T-helper 17 cell (primary cell): ENCODE data around the gene CCDC57. TPM values are rescaled to one million over a fixed set of nuclear protein-coding genes. Genes with fewer than 3 reads are reported as not detected.

Experiments used
- ATAC-seq: fragments of 150-1000 bp; cut with Tn5 transposase; 2 replicates; pipeline ENCODE4 v1.10.0; 2021; ENCODE audit warnings: mild to moderate bottlenecking, moderate library complexity
- DNase-seq, 3 donors: peaks; one replicate each; pipeline versions ENCODE4 v3.0.0 to v3.0.0-alpha.2; 2020 to 2021
- H3K9me3 ChIP-seq: one replicate; pipeline ENCODE4 v1.7.0; 2013; ENCODE audit warnings: low read length, mild to moderate bottlenecking; ENCODE audit not compliant: control insufficient read depth, poor library complexity, severe bottlenecking
- H3K27ac Mint-ChIP-seq: one replicate; pipeline ENCODE4 v1.8.0; 2022; ENCODE audit warnings: mild to moderate bottlenecking, moderate library complexity, mixed read lengths
- H3K27me3 Mint-ChIP-seq: one replicate; pipeline ENCODE4 v1.8.0; 2022; ENCODE audit warnings: mixed read lengths
- H3K36me3 Mint-ChIP-seq: one replicate; pipeline ENCODE4 v1.8.0; 2022; ENCODE audit warnings: low read depth, mixed read lengths
- H3K4me1 Mint-ChIP-seq: one replicate; pipeline ENCODE4 v1.8.0; 2022; ENCODE audit warnings: mild to moderate bottlenecking, mixed read lengths
- H3K4me3 Mint-ChIP-seq: one replicate; pipeline ENCODE4 v1.8.0; 2022; ENCODE audit warnings: mild to moderate bottlenecking, moderate library complexity, mixed read lengths
- total RNA-seq, 4 donors: library from RNA in 2 of 4; stranded (reverse) in 2 of 4; gene quantifications; one replicate each; pipeline ENCODE4 v1.2.3 and lab custom pipeline; 2022 to 2026

The CCDC57 gene
- total RNA-seq, 2 donors from 2014 or later = 79.1 to 89.0 TPM

DNA sequence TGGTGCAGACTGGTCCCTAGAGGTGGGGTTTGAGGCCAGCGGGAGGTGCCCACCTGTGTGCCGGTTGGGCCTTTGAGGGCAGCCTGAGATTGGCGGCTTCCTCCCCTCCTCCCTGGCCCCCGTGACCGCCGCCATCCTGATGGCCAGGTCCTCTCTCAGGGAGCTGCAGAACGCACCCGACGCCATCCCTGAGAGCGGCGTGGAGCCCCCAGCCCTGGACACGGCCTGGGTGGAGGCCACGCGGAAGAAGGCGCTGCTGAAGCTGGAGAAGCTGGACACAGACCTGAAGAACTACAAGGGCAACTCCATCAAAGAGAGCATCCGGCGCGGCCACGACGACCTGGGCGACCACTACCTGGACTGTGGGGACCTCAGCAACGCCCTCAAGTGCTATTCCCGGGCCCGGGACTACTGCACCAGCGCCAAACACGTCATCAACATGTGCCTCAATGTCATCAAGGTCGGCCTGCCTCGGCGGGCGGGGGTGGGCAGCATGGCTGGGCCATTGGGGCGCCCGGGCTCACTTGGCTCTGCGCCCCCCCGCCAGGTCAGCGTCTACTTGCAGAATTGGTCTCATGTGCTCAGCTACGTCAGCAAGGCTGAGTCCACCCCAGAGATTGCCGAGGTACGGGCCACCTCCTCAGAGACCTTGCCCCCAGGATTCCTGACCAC is 158.2 kb downstream of the CCDC57 start:
- Mint-ChIP-seq H3K4me1 (peaks cover 5% of the 10 kb centered on the region), H3K36me3 (no peaks in the 10 kb centered on the region), H3K4me3 (no peak overlapping the region), H3K27me3 (no peaks in the 10 kb centered on the region), H3K27ac (no peak overlapping the region)
- ATAC-seq = no peak
- no peaks in the 10 kb centered on the region for H3K9me3 ChIP-seq
- DNase-seq = peak in 1 of 3 donors; percentile 6

DNA sequence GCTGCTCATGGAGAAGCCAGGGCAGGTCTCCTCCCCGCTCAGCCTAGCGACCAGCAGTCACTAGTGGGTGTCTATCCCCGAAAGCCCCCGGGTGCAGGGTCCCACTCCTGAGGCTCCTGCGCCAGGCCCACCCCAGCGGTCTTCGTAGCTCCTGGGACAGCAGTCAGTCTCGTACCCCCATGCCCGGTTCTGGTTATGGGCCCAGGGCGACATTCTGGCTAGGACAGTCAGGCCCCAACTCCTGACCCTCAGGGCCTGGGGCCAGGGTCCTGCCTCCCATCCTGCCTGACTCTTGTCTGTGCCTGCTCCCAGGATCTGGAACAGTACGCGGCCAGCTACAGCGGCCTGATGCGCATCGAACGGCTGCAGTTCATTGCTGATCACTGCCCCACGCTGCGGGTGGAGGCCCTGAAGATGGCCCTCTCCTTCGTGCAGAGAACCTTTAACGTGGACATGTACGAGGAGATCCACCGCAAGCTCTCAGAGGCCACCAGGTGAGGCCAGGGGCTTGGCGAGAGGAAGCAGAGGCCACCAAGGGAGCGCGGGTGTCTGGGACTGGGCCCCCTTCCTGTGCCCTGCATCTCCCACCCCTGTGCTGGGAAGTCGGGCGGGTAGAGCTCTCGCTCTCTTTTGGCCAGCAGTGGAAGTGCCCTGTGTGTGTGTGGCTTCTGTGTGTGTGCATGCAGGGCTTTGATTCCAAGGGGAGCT is 158.9 kb downstream of the CCDC57 start:
- peak in 1 of 3 donors; percentile 7 for DNase-seq
- Mint-ChIP-seq H3K4me3 (no peak overlapping the region), H3K27me3 (no peaks in the 10 kb centered on the region), H3K27ac (no peak overlapping the region), H3K4me1 (peaks cover 5% of the 10 kb centered on the region), H3K36me3 (no peaks in the 10 kb centered on the region)
- no peak for ATAC-seq
- no peaks in the 10 kb centered on the region for H3K9me3 ChIP-seq

DNA sequence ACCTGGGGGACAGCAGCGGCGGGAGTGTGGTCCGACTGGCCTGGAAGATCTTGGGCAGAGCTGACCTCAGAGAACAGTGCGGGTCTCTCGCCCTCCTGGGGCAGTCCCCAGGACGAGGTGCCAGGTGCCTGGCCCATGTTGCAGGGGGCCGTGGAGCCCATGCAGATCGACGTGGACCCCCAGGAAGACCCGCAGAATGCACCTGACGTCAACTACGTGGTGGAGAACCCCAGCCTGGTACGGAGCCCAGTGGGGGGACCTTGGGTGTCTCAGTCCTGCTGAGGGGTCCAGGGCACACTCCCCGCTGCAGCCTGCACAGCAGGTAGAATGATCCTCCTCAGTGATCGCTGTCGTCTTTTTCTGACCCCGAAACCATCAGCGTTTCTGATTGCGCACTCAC is 159.5 kb downstream of the CCDC57 start:
- no peak overlapping the region for H3K27ac Mint-ChIP-seq
- peaks cover 5% of the 10 kb centered on the region for H3K4me1 Mint-ChIP-seq
- DNase-seq = peak in 1 of 3 donors; percentile 8
- ATAC-seq = no peak
- H3K36me3 Mint-ChIP-seq = no peaks in the 10 kb centered on the region
- no peaks in the 10 kb centered on the region for H3K27me3 Mint-ChIP-seq
- H3K4me3 Mint-ChIP-seq = peak overlapping the region; percentile 81
- no peaks in the 10 kb centered on the region for H3K9me3 ChIP-seq

DNA sequence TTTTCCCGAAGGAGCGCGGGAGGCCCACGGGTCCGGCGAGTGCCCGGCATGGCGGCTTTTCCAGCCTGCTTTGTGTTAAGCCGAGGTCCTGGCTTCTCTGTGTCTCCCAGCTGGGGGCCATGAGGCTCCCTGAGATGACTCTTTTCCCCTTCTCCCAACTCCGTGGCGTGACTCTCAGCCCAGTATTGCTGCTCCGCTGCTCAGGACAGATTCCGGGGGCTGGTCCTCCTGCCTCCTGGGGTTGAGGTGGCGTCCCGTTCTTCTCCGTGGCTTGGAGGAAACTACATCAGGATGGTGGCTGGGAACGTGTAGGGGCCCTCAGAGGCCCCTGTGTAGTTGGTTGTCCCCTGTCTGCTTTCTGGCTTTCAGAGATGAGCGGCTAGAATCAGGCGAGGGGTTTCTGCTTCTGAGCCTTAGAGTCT is 160.0 kb downstream of the CCDC57 start:
- Mint-ChIP-seq H3K4me3 (peak overlapping the region; percentile 81), H3K27me3 (no peaks in the 10 kb centered on the region), H3K27ac (no peak overlapping the region), H3K36me3 (peaks cover 1% of the 10 kb centered on the region), H3K4me1 (peaks cover 5% of the 10 kb centered on the region)
- DNase-seq = peak in 1 of 3 donors; percentile 6
- ATAC-seq = no peak
- no peaks in the 10 kb centered on the region for H3K9me3 ChIP-seq

DNA sequence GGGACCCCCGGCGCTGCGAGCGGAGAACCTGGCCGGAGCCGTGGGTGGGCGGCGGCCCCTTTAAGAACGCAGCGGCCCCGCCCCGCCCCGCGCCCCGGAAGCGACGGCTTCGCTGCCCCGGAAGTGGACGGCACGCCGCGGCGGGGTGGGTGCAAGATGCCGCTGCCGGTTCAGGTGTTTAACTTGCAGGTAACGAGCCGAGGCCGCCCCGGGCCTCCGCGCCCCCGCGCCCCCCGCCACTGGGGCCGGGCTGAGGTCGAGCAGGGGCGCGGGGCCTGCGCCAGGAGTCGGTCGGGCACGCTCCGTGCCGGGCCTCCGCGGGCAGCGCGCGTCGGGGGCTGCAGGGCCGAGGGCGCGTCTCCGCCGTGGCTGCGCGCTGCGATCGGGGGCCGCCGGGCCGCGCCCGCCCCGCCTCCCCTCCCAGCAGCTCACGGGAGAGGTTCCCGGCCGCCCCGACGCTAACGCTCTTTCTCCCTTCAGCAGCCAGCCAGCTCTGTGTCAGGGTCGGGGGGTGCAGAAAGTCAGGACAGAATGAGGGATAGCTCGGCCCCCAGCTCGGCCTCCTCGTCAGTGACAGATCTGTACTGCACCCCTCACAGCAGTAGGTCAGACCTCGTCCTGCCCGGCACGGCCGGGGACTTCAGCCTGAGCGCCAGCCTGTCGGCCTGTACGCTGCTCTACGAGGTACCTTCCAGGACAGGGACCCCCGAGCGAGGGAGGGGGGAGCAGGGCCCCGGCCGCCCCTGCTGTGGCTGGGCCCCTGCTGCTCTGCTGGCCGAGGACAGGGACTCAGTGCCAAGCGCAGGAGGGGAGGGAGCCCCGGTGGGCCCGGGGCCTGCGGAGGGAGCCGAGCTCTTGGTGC is 160.6 kb downstream of the CCDC57 start, which contains the start of the genes GPS1 and RFNG:
Gene GPS1, plus strand, starts transcription at position 123 of the 862 bp plus-strand sequence. Its CDS starts 34 bp downstream, at position 157.
Gene RFNG, minus strand, starts transcription at position 36 of the 862 bp plus-strand sequence. CDS start 45 bp downstream, outside the sequence.
- no peaks in the 10 kb centered on the region for H3K9me3 ChIP-seq
- Mint-ChIP-seq H3K4me3 (peak within 1 kb of the TSS; percentile 86), H3K27ac (peak within 1 kb of the TSS; percentile 67), H3K4me1 (peaks cover 8% of the 10 kb centered on the region), H3K36me3 (peaks cover 3% of the 10 kb centered on the region), H3K27me3 (no peaks in the 10 kb centered on the region)
- DNase-seq (peak; percentile 74 to 81 (median 75)), ATAC-seq (peak; percentile 94)

Other genes with a start within 250 kb of the CCDC57 start
- 10 to 100 TPM; 38.1 to 40.1 TPM for gene ASPSCR1, start 235.2 kb downstream of the CCDC57 start, total RNA-seq
- 10 to 100 TPM; 20.9 to 21.1 TPM for gene CENPX, start 190.0 kb downstream of the CCDC57 start, total RNA-seq
- 10 to 100 TPM; 12.9 to 13.5 TPM for gene LRRC45, start 189.5 kb downstream of the CCDC57 start, total RNA-seq
- 1 to 10 TPM; 2.6 to 3.1 TPM for gene RAC3, start 181.2 kb downstream of the CCDC57 start, total RNA-seq
- 10 to 100 TPM; 55.6 to 77.5 TPM for gene DCXR, start 175.1 kb downstream of the CCDC57 start, total RNA-seq
- 10 to 100 TPM; 26.5 to 28.3 TPM for gene RFNG, start 161.0 kb downstream of the CCDC57 start, total RNA-seq
- gene GPS1, start 160.9 kb downstream of the CCDC57 start, total RNA-seq = 10 to 100 TPM; 63.2 to 66.1 TPM
- 100 to 1,000 TPM; 130 to 131 TPM for gene DUS1L, start 147.0 kb downstream of the CCDC57 start, total RNA-seq
- 100 to 1,000 TPM in 1 of 2 donors, 10 to 100 TPM in 1; 87.3 to 126 TPM for gene FASN, start 114.6 kb downstream of the CCDC57 start, total RNA-seq
- 10 to 100 TPM; 47.2 to 56.2 TPM for gene SLC16A3, start 16.2 kb upstream of the CCDC57 start, total RNA-seq
- 100 to 1,000 TPM; 218 to 273 TPM for gene CSNK1D, start 60.9 kb upstream of the CCDC57 start, total RNA-seq
- 100 to 1,000 TPM; 119 to 122 TPM for gene CD7, start 104.8 kb upstream of the CCDC57 start, total RNA-seq
- gene SECTM1, start 120.9 kb upstream of the CCDC57 start, total RNA-seq = 1 to 10 TPM; 4.4 to 6.0 TPM
- not detected for gene TEX19, start 146.4 kb upstream of the CCDC57 start, total RNA-seq
- not detected for gene UTS2R, start 158.9 kb upstream of the CCDC57 start, total RNA-seq
- gene HEXD, start 205.5 kb upstream of the CCDC57 start, total RNA-seq = 10 to 100 TPM; 32.2 to 33.4 TPM
- gene OGFOD3, start 205.7 kb upstream of the CCDC57 start, total RNA-seq = 10 to 100 TPM; 15.8 to 16.5 TPM
- gene CYBC1, start 237.9 kb upstream of the CCDC57 start, total RNA-seq = 100 to 1,000 TPM; 110 to 121 TPM
- 10 to 100 TPM; 86.2 to 94.4 TPM for gene NARF, start 245.9 kb upstream of the CCDC57 start, total RNA-seq